ENCODE measurements around the gene CELA1.

DNA sequence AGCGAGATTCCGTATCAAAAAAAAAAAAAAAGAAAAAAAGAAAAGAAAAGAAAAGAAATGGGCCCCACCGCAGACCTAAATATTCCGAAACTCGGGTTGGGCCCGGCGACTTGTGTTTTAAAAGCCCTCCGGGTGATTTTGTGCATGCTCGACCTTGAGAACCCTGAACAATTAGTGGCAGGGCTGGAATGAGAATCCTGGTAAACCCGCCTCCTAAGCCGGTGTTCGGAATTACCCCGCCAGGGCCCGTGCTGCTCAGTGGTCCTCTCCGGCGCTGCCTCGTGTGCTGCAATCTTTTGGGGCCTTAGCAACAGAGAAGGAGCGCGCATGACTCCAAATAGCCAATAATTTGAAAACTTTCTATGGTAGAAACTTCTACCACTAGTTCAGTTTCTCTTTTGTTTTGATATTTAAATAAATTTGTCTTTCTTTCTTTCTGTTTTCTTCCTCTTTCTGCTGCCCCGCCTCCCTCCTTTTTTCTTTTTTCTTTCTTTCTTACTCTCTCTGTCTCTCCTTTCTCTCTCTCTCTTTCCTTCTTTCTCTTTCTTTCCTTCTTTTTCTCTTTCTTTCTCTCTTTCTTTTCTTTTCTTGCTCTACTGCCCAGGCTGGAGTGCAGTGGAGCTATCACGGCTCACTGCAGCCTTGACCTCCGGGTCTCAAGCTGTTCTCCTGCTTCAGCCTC is 46.2 kb upstream of the CELA1 start:
- TF ChIP-seq, protein P1, sequence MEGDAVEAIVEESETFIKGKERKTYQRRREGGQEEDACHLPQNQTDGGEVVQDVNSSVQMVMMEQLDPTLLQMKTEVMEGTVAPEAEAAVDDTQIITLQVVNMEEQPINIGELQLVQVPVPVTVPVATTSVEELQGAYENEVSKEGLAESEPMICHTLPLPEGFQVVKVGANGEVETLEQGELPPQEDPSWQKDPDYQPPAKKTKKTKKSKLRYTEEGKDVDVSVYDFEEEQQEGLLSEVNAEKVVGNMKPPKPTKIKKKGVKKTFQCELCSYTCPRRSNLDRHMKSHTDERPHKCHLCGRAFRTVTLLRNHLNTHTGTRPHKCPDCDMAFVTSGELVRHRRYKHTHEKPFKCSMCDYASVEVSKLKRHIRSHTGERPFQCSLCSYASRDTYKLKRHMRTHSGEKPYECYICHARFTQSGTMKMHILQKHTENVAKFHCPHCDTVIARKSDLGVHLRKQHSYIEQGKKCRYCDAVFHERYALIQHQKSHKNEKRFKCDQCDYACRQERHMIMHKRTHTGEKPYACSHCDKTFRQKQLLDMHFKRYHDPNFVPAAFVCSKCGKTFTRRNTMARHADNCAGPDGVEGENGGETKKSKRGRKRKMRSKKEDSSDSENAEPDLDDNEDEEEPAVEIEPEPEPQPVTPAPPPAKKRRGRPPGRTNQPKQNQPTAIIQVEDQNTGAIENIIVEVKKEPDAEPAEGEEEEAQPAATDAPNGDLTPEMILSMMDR (IDR thresholded peaks at IDR 0.05), result peak in 1 of 5 experiments; percentile 13
- no peak for TF ChIP-seq EP300 (IDR thresholded peaks at IDR 0.05; ENCODE audit: low read depth)

Data from transverse colon (tissue), 3 donors.